ENCODE measurements around the gene HDLBP.

HDLBP gene

GRCh38 chr2:241214766-241215165 is 100.7 kb downstream of the HDLBP start:
- Histone ChIP-seq H3K9me3 (ENCODE audit: control insufficient read depth, insufficient read depth, low read depth, low read length) (no peaks in the 10 kb centered on the region), H3K4me1 (ENCODE audit: control insufficient read depth, insufficient read depth, low read length) (peaks cover 19% of the 10 kb centered on the region; the same call in 1 of the 2 replicates), H3K9ac (ENCODE audit: low read length) (no peak overlapping the region), H3K4me3 (ENCODE audit: low read depth, low read length) (no peak overlapping the region), H3K36me3 (ENCODE audit: control insufficient read depth, insufficient read depth, low read length) (no peaks in the 10 kb centered on the region), H3K27me3 (ENCODE audit: control insufficient read depth, insufficient read depth, low read length) (no peaks in the 10 kb centered on the region), H3K27ac (ENCODE audit: low read depth, low read length) (no peak overlapping the region)

- no peak overlapping the region for H3K9ac ChIP-seq (ENCODE audit: low read length)
- H3K27ac ChIP-seq (ENCODE audit: low read depth, low read length): no peak overlapping the region
- H3K4me1 ChIP-seq (ENCODE audit: control insufficient read depth, insufficient read depth, low read length): peaks cover 19% of the 10 kb centered on the region; the same call in 1 of the 2 replicates
- no peaks in the 10 kb centered on the region for H3K27me3 ChIP-seq (ENCODE audit: control insufficient read depth, insufficient read depth, low read length)
- H3K4me3 ChIP-seq (ENCODE audit: low read depth, low read length): no peak overlapping the region
- H3K9me3 ChIP-seq (ENCODE audit: control insufficient read depth, insufficient read depth, low read depth, low read length): no peaks in the 10 kb centered on the region
- H3K36me3 ChIP-seq (ENCODE audit: control insufficient read depth, insufficient read depth, low read length): no peaks in the 10 kb centered on the region
These were observed 101.3 kb downstream of the HDLBP start for GRCh38 chr2:241214209-241214608.

GRCh38 chr2:241213567-241213966 is 101.9 kb downstream of the HDLBP start:
- Histone ChIP-seq H3K4me3 (ENCODE audit: low read depth, low read length) (no peak overlapping the region), H3K36me3 (ENCODE audit: control insufficient read depth, insufficient read depth, low read length) (no peaks in the 10 kb centered on the region), H3K27me3 (ENCODE audit: control insufficient read depth, insufficient read depth, low read length) (no peaks in the 10 kb centered on the region), H3K9me3 (ENCODE audit: control insufficient read depth, insufficient read depth, low read depth, low read length) (no peaks in the 10 kb centered on the region), H3K9ac (ENCODE audit: low read length) (no peak overlapping the region), H3K4me1 (ENCODE audit: control insufficient read depth, insufficient read depth, low read length) (peaks cover 16% of the 10 kb centered on the region; the same call in 1 of the 2 replicates), H3K27ac (ENCODE audit: low read depth, low read length) (no peak overlapping the region)

GRCh38 chr2:241213041-241213440 is 102.4 kb downstream of the HDLBP start:
- Histone ChIP-seq H3K27ac (ENCODE audit: low read depth, low read length) (no peak overlapping the region), H3K4me3 (ENCODE audit: low read depth, low read length) (no peak overlapping the region), H3K9ac (ENCODE audit: low read length) (no peak overlapping the region), H3K9me3 (ENCODE audit: control insufficient read depth, insufficient read depth, low read depth, low read length) (no peaks in the 10 kb centered on the region), H3K27me3 (ENCODE audit: control insufficient read depth, insufficient read depth, low read length) (no peaks in the 10 kb centered on the region), H3K36me3 (ENCODE audit: control insufficient read depth, insufficient read depth, low read length) (no peaks in the 10 kb centered on the region), H3K4me1 (ENCODE audit: control insufficient read depth, insufficient read depth, low read length) (peaks cover 16% of the 10 kb centered on the region; the same call in 1 of the 2 replicates)

- Histone ChIP-seq H3K9me3 (ENCODE audit: control insufficient read depth, insufficient read depth, low read depth, low read length) (no peaks in the 10 kb centered on the region), H3K27me3 (ENCODE audit: control insufficient read depth, insufficient read depth, low read length) (no peaks in the 10 kb centered on the region), H3K27ac (ENCODE audit: low read depth, low read length) (no peak overlapping the region), H3K36me3 (ENCODE audit: control insufficient read depth, insufficient read depth, low read length) (no peaks in the 10 kb centered on the region), H3K9ac (ENCODE audit: low read length) (no peak overlapping the region), H3K4me1 (ENCODE audit: control insufficient read depth, insufficient read depth, low read length) (peaks cover 9% of the 10 kb centered on the region; the same call in 1 of the 2 replicates), H3K4me3 (ENCODE audit: low read depth, low read length) (no peak overlapping the region)
These were observed 104.2 kb downstream of the HDLBP start for GRCh38 chr2:241211276-241211675.

GRCh38 chr2:241209271-241209670 is 106.2 kb downstream of the HDLBP start:
- no peaks in the 10 kb centered on the region for H3K36me3 ChIP-seq (ENCODE audit: control insufficient read depth, insufficient read depth, low read length)
- H3K27ac ChIP-seq (ENCODE audit: low read depth, low read length): no peak overlapping the region
- no peaks in the 10 kb centered on the region for H3K27me3 ChIP-seq (ENCODE audit: control insufficient read depth, insufficient read depth, low read length)
- H3K9ac ChIP-seq (ENCODE audit: low read length): no peak overlapping the region
- H3K4me1 ChIP-seq (ENCODE audit: control insufficient read depth, insufficient read depth, low read length): no peaks in the 10 kb centered on the region
- H3K4me3 ChIP-seq (ENCODE audit: low read depth, low read length): no peak overlapping the region
- H3K9me3 ChIP-seq (ENCODE audit: control insufficient read depth, insufficient read depth, low read depth, low read length): no peaks in the 10 kb centered on the region

GRCh38 chr2:241208058-241208457 is 107.4 kb downstream of the HDLBP start:
- no peak overlapping the region for H3K9ac ChIP-seq (ENCODE audit: low read length)

GRCh38 chr2:241207641-241208040 is 107.8 kb downstream of the HDLBP start:
- Histone ChIP-seq H3K36me3 (ENCODE audit: control insufficient read depth, insufficient read depth, low read length) (no peaks in the 10 kb centered on the region), H3K27ac (ENCODE audit: low read depth, low read length) (no peak overlapping the region), H3K9ac (ENCODE audit: low read length) (no peak overlapping the region), H3K4me3 (ENCODE audit: low read depth, low read length) (no peak overlapping the region), H3K9me3 (ENCODE audit: control insufficient read depth, insufficient read depth, low read depth, low read length) (no peaks in the 10 kb centered on the region), H3K4me1 (ENCODE audit: control insufficient read depth, insufficient read depth, low read length) (no peaks in the 10 kb centered on the region), H3K27me3 (ENCODE audit: control insufficient read depth, insufficient read depth, low read length) (no peaks in the 10 kb centered on the region)

More at GRCh38 chr2:241208058-241208457, 107.4 kb downstream of the HDLBP start:
- Histone ChIP-seq H3K9me3 (ENCODE audit: control insufficient read depth, insufficient read depth, low read depth, low read length) (no peaks in the 10 kb centered on the region), H3K4me1 (ENCODE audit: control insufficient read depth, insufficient read depth, low read length) (no peaks in the 10 kb centered on the region), H3K27ac (ENCODE audit: low read depth, low read length) (no peak overlapping the region), H3K27me3 (ENCODE audit: control insufficient read depth, insufficient read depth, low read length) (no peaks in the 10 kb centered on the region), H3K36me3 (ENCODE audit: control insufficient read depth, insufficient read depth, low read length) (no peaks in the 10 kb centered on the region), H3K4me3 (ENCODE audit: low read depth, low read length) (no peak overlapping the region)

- no peaks in the 10 kb centered on the region for H3K36me3 ChIP-seq (ENCODE audit: control insufficient read depth, insufficient read depth, low read length)
- H3K4me1 ChIP-seq (ENCODE audit: control insufficient read depth, insufficient read depth, low read length): no peaks in the 10 kb centered on the region
- H3K9ac ChIP-seq (ENCODE audit: low read length): no peak overlapping the region
- no peaks in the 10 kb centered on the region for H3K27me3 ChIP-seq (ENCODE audit: control insufficient read depth, insufficient read depth, low read length)
- H3K9me3 ChIP-seq (ENCODE audit: control insufficient read depth, insufficient read depth, low read depth, low read length): no peaks in the 10 kb centered on the region
- H3K4me3 ChIP-seq (ENCODE audit: low read depth, low read length): no peak overlapping the region
- H3K27ac ChIP-seq (ENCODE audit: low read depth, low read length): no peak overlapping the region
These were observed 108.3 kb downstream of the HDLBP start for GRCh38 chr2:241207151-241207550.

GRCh38 chr2:241205086-241205485 is 110.4 kb downstream of the HDLBP start:
- no peaks in the 10 kb centered on the region for H3K9me3 ChIP-seq (ENCODE audit: control insufficient read depth, insufficient read depth, low read depth, low read length)
- H3K9ac ChIP-seq (ENCODE audit: low read length): no peak overlapping the region
- no peak overlapping the region for H3K27ac ChIP-seq (ENCODE audit: low read depth, low read length)
- H3K4me3 ChIP-seq (ENCODE audit: low read depth, low read length): no peak overlapping the region
- H3K36me3 ChIP-seq (ENCODE audit: control insufficient read depth, insufficient read depth, low read length): no peaks in the 10 kb centered on the region
- H3K27me3 ChIP-seq (ENCODE audit: control insufficient read depth, insufficient read depth, low read length): no peaks in the 10 kb centered on the region
- H3K4me1 ChIP-seq (ENCODE audit: control insufficient read depth, insufficient read depth, low read length): no peaks in the 10 kb centered on the region

GRCh38 chr2:241204490-241204889 is 111.0 kb downstream of the HDLBP start:
- Histone ChIP-seq H3K36me3 (ENCODE audit: control insufficient read depth, insufficient read depth, low read length) (no peaks in the 10 kb centered on the region), H3K27ac (ENCODE audit: low read depth, low read length) (no peak overlapping the region), H3K4me3 (ENCODE audit: low read depth, low read length) (no peak overlapping the region), H3K27me3 (ENCODE audit: control insufficient read depth, insufficient read depth, low read length) (no peaks in the 10 kb centered on the region), H3K9ac (ENCODE audit: low read length) (no peak overlapping the region), H3K4me1 (ENCODE audit: control insufficient read depth, insufficient read depth, low read length) (no peaks in the 10 kb centered on the region), H3K9me3 (ENCODE audit: control insufficient read depth, insufficient read depth, low read depth, low read length) (no peaks in the 10 kb centered on the region)

- Histone ChIP-seq H3K27me3 (ENCODE audit: control insufficient read depth, insufficient read depth, low read length) (no peaks in the 10 kb centered on the region), H3K4me1 (ENCODE audit: control insufficient read depth, insufficient read depth, low read length) (no peaks in the 10 kb centered on the region), H3K9me3 (ENCODE audit: control insufficient read depth, insufficient read depth, low read depth, low read length) (no peaks in the 10 kb centered on the region), H3K36me3 (ENCODE audit: control insufficient read depth, insufficient read depth, low read length) (no peaks in the 10 kb centered on the region), H3K4me3 (ENCODE audit: low read depth, low read length) (no peak overlapping the region), H3K9ac (ENCODE audit: low read length) (no peak overlapping the region), H3K27ac (ENCODE audit: low read depth, low read length) (no peak overlapping the region)
These were observed 111.5 kb downstream of the HDLBP start for GRCh38 chr2:241204010-241204384.

Data from HUES6 (cell line).